Esophagus squamous epithelium (tissue), 4 donors: ENCODE data around the gene SPECC1.

Experiments used
- POLR2A ChIP-seq, 4 donors: fragments of 450-650 bp; IDR thresholded peaks; one replicate each; pipeline ENCODE4 v1.6.1; 2017; ENCODE audit warnings: antibody characterized with exemption in 4 of 4, mild to moderate bottlenecking in 4 of 4, moderate library complexity in 3 of 4
- TF ChIP-seq, protein P1 (sequence below), 6 experiments: fragments of 450-650 bp in 4 of 6; fragments of 200-600 bp in 2 of 6; sonication (generic) in 2 of 6; IDR thresholded peaks; one replicate each; pipeline ENCODE4 v1.5.1; 2016 to 2019; ENCODE audit warnings: antibody characterized with exemption in 6 of 6, mild to moderate bottlenecking in 4 of 6, moderate library complexity in 4 of 6

DNA sequence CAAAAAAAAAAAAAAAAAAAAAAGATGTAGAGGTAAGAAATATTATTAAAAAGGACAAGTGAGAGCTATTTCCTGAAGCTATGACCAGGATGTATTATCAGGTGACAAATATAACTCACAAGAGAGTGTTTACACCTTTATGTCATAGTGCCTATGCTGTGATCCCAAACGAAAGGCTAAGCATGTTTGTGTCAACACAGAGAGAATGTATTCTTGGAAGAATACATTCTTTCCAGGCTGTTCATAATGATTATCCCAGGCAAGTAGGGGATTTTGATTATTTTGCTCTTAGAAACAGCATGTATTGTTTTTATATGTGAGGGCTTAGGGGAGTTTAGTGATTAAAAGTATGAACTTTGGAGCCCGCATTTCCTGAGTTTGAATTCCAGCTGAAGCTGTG is 175.0 kb downstream of the SPECC1 start:
- TF ChIP-seq, protein P1, sequence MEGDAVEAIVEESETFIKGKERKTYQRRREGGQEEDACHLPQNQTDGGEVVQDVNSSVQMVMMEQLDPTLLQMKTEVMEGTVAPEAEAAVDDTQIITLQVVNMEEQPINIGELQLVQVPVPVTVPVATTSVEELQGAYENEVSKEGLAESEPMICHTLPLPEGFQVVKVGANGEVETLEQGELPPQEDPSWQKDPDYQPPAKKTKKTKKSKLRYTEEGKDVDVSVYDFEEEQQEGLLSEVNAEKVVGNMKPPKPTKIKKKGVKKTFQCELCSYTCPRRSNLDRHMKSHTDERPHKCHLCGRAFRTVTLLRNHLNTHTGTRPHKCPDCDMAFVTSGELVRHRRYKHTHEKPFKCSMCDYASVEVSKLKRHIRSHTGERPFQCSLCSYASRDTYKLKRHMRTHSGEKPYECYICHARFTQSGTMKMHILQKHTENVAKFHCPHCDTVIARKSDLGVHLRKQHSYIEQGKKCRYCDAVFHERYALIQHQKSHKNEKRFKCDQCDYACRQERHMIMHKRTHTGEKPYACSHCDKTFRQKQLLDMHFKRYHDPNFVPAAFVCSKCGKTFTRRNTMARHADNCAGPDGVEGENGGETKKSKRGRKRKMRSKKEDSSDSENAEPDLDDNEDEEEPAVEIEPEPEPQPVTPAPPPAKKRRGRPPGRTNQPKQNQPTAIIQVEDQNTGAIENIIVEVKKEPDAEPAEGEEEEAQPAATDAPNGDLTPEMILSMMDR (IDR thresholded peaks at IDR 0.05) = no peak
- no peak for TF ChIP-seq POLR2A (IDR thresholded peaks at IDR 0.05)
